ENCODE measurements around the gene PLEK.

PLEK gene

GRCh38 chr2:68365087-68365486, at the start of gene PLEK:
PLEK (plus strand) TSS chr2:68365282; CDS start chr2:68365352, 70 bp downstream.
- no peaks in the 10 kb centered on the region for H3K27me3 ChIP-seq (ENCODE audit: insufficient read depth, poor library complexity, severe bottlenecking)
- no peaks in the 10 kb centered on the region for H3K36me3 ChIP-seq (ENCODE audit: low read depth)
- TF ChIP-seq CTCF (IDR thresholded peaks at IDR 0.05; ENCODE audit: poor library complexity, severe bottlenecking) = no peak
- no peak for DNase-seq (ENCODE audit: low spot score)
- no peak for ATAC-seq (ENCODE audit: low read depth)
- no peak within 1 kb of the TSS for H3K4me3 ChIP-seq (ENCODE audit: severe bottlenecking)
- H3K9me3 ChIP-seq (ENCODE audit: severe bottlenecking) = no peaks in the 10 kb centered on the region
- no peak within 1 kb of the TSS for H3K27ac ChIP-seq (ENCODE audit: poor library complexity, severe bottlenecking)
- H3K4me1 ChIP-seq (ENCODE audit: insufficient read depth, poor library complexity, severe bottlenecking) = peaks cover 4% of the 10 kb centered on the region

GRCh38 chr2:68316111-68316510, 49.0 kb upstream of the PLEK start:
- ATAC-seq (ENCODE audit: low read depth) = no peak
- Histone ChIP-seq H3K27me3 (ENCODE audit: insufficient read depth, poor library complexity, severe bottlenecking) (no peaks in the 10 kb centered on the region), H3K4me1 (ENCODE audit: insufficient read depth, poor library complexity, severe bottlenecking) (peaks cover 6% of the 10 kb centered on the region), H3K36me3 (ENCODE audit: low read depth) (peaks cover 11% of the 10 kb centered on the region), H3K4me3 (ENCODE audit: severe bottlenecking) (no peak overlapping the region), H3K27ac (ENCODE audit: poor library complexity, severe bottlenecking) (no peak overlapping the region), H3K9me3 (ENCODE audit: severe bottlenecking) (no peaks in the 10 kb centered on the region)
- no peak for TF ChIP-seq CTCF (IDR thresholded peaks at IDR 0.05; ENCODE audit: poor library complexity, severe bottlenecking)
- no peak for DNase-seq (ENCODE audit: low spot score)

- DNase-seq (ENCODE audit: low spot score) (no peak), ATAC-seq (ENCODE audit: low read depth) (no peak)
- H3K36me3 ChIP-seq (ENCODE audit: low read depth) = peaks cover 6% of the 10 kb centered on the region
- TF ChIP-seq CTCF (IDR thresholded peaks at IDR 0.05; ENCODE audit: poor library complexity, severe bottlenecking) = no peak
- no peak overlapping the region for H3K27ac ChIP-seq (ENCODE audit: poor library complexity, severe bottlenecking)
- H3K4me1 ChIP-seq (ENCODE audit: insufficient read depth, poor library complexity, severe bottlenecking) = peaks cover 6% of the 10 kb centered on the region
- peak overlapping the region; percentile 47 for H3K4me3 ChIP-seq (ENCODE audit: severe bottlenecking)
- H3K9me3 ChIP-seq (ENCODE audit: severe bottlenecking) = no peaks in the 10 kb centered on the region
- H3K27me3 ChIP-seq (ENCODE audit: insufficient read depth, poor library complexity, severe bottlenecking) = no peaks in the 10 kb centered on the region
These were observed 46.8 kb upstream of the PLEK start for GRCh38 chr2:68317971-68318913.

GRCh38 chr2:68318914-68319397, 46.1 kb upstream of the PLEK start:
- no peak overlapping the region for H3K27ac ChIP-seq (ENCODE audit: poor library complexity, severe bottlenecking)
- H3K4me1 ChIP-seq (ENCODE audit: insufficient read depth, poor library complexity, severe bottlenecking) = peaks cover 6% of the 10 kb centered on the region
- peak overlapping the region; percentile 47 for H3K4me3 ChIP-seq (ENCODE audit: severe bottlenecking)
- H3K27me3 ChIP-seq (ENCODE audit: insufficient read depth, poor library complexity, severe bottlenecking) = no peaks in the 10 kb centered on the region
- TF ChIP-seq CTCF (IDR thresholded peaks at IDR 0.05; ENCODE audit: poor library complexity, severe bottlenecking) = no peak
- DNase-seq (ENCODE audit: low spot score) (peak; percentile 49), ATAC-seq (ENCODE audit: low read depth) (peak; percentile 42)
- no peaks in the 10 kb centered on the region for H3K9me3 ChIP-seq (ENCODE audit: severe bottlenecking)
- H3K36me3 ChIP-seq (ENCODE audit: low read depth) = peaks cover 5% of the 10 kb centered on the region

All from RWPE2 (cell line).